GM18526 (cell line): ENCODE measurements around the gene MRC2.

Experiments used
- POLR2A ChIP-seq: IDR thresholded peaks from 3 replicates; pipeline ENCODE4 v1.6.1; 2011; ENCODE audit not compliant: insufficient read length; ENCODE audit errors: extremely low read depth

Gene MRC2

DNA sequence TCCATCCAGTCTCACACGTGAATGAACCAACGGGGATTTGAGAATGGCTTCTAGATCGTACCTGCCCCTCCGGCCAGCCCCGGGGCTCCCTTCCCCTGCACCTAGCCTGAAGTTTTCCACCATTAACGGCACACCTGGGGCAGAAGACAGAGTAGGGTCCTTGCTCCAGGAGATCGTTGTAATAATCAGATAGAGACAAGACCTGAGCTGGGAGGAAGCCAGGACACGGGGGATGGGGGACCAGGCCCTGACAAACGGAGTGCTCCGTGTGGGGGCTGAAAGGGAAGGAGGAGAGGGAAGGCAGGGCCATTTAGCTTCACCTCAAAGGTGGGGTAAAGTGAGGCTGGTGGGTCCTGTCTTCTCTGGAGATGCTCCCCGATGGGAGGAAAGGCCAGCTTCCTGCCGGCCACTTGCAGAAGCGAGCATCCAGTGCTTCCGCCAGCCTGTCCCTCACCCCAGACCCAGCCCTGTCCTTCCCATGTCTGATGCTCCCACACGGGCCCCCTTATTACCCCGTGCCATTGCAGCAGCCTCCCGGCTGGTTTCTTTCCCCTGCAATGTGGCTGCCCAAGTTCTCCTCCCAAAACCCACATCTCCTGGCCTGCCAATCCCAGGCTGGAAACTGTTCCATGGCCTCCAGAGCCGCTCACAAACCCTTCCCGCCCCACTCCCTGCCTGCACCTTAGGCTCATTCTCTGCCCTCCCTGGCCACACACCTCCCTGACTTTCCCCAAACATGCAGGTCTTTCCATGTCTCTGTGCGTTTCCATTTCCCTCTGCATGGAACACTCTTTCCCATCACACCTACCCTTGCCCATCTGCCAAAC, 79.3 kb downstream of the MRC2 start:
- TF ChIP-seq POLR2A: no peak

GRCh38 chr17:62707425-62707739, 79.9 kb downstream of the MRC2 start:
- TF ChIP-seq POLR2A: no peak

DNA sequence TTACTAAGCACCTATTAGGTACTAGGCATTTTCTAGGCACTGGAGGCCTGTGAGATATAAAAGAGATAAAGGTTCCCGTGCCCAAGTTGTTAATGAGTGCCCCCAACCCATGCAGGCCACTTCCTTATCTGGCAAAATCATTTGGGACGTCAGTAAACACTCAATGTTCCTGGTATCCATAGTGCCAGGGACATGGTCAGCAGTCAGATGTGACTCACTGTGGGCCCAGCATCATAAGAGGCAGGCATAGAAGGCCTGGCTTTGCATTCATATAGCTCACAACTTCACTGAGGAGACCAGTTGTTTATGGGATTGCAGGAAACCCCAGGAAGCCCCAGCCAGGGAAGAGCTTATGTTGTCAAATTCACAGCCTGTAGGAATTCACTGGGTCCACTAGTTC, 81.1 kb downstream of the MRC2 start:
- TF ChIP-seq POLR2A: no peak

DNA sequence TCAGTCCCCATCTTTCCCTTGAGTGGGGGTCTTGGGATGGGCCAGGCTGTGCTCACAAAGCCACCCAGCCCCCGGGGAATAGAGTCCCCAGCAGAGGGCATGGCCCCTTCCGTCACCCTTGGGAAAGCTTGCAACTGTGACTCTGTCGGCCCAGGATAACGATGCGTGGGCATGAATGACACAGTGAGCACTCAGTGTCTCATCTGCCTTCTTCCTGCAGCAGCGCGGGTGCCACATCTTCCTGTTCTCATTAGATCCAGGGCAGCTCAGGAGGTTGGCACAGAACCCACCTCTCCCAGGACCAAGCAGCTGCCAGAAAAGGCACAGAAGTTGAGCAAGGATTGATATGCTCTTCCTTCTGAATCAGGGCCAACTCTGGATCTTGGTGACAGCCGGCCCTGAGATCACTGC, 84.7 kb downstream of the MRC2 start:
- TF ChIP-seq POLR2A: no peak

GRCh38 chr17:62713086-62713881, 85.8 kb downstream of the MRC2 start:
- TF ChIP-seq POLR2A: no peak

DNA sequence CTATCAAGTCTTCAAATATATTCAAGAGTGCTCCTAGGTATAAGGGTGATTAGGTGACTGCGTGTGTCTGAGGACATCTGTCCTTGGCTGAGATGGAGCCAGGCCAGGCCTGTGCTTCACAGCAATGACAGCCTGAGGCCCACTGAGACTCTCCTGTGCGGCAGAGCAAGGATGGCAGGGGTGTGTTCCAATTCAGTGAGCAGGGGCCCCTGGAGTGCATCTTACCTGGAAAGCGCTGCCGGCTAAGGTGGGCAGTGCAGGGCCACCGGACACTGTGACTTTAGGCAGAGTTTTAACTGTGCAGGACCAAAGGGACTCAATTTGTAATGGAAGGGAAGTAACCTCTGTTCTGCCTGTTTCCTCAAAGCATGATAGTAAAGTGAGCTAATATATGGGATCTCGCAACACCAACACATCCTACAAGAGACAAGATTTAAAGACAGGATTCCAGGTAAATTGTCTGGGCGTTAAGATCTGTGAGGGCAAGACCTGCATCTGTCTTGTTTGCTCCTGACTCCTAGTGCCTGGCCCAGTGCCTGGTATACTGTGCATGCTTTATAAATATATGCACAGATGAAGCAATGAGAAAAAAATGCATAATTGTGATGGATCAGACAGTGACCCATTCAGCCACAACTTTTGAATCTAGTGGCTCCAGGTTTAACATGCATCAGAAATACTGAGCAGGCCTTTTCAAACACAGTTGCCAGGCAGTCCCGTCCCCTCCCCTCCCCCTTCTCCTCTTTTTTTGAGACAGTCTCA, 86.7 kb downstream of the MRC2 start:
- TF ChIP-seq POLR2A: no peak

DNA sequence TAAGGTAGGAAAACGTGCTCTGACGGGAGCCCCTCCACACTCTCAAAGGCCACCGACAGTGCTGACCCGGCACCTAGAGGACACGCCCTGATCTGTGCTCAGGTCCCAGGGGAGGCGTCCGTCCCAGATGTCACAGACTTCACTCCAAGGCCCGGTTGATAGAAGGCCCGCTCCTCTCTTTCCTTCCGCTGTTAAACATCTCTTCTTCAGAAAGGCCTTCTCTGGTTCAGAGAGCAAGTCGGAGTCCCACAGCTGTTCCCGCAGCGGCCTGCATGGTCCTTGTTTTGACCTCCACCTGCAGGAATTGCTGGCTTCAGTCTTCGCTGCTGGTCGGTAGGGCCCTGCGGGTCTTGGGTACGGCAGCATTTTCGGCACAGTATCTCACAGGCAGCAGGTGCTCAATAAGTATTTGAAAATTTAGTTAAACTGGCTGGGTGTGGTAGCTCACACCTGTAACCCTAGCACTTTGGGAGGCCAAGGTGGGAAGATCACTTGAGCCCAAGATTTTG, 88.5 kb downstream of the MRC2 start:
- no peak for TF ChIP-seq POLR2A

DNA sequence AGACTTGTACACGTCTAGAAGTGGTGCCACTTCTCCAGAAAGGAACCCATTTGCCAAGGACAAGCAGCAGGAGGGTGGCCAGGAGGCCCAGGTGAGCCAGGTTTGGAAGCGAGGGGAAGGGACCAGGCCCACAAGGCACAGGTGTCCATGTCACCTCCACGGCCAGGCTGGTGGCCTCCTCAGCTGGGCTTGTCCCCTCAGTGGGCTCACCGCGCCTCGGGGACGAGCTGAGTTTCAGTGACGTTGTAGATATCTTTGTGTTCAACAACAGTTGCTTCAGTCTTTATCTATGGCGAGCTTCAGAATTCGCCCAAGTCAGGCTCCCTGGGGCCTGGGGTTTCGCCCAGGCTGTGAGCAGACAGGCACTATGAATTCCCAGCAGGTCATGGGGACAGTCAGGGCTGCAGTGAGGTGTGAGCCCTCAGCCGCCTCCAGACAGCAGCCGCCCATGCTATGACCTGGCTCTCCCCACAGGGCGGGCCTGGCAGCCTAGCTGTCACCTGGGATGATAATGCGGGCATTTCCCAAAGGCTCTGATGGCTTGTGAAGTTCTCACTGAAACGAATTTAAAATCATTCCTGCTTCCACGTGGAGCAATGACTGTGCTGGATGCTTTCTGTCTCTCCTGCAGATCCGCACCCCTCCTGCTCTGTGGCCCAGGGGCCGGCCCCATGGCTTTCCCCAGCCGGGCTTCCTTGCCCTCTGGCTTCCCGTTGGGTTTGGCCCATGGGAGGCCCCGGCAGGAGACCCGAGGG, 89.5 kb downstream of the MRC2 start:
- no peak for TF ChIP-seq POLR2A

GRCh38 chr17:62717589-62717855, 90.1 kb downstream of the MRC2 start:
- no peak for TF ChIP-seq POLR2A

GRCh38 chr17:62717889-62718288, 90.4 kb downstream of the MRC2 start:
- no peak for TF ChIP-seq POLR2A

- no peak for TF ChIP-seq POLR2A
Measured at GRCh38 chr17:62718429-62718828, 91.0 kb downstream of the MRC2 start.

GRCh38 chr17:62719586-62719985, 92.1 kb downstream of the MRC2 start:
- no peak for TF ChIP-seq POLR2A

GRCh38 chr17:62720126-62720850, 92.8 kb downstream of the MRC2 start:
- TF ChIP-seq POLR2A: no peak

DNA sequence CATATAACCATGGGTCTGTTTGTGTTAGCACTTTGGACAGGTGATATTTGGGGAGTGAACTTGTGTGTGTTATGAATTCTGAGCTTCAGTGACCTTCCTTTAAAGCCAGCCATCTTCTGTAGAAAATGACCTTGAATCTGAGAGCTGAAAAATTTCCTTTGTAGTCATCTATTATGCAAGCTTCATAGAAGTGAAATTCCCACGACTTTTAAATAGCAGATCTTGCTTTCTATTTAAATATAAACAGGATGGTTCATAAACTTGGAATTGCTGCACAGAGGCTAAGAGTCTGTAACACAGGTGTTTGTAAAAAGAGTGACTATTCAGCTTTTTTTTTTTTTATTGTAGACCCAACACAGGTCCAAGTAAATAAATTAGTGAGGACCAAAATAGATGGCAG, 95.2 kb downstream of the MRC2 start:
- TF ChIP-seq POLR2A: no peak
